SU-DHL-6 (cell line): ENCODE results near the gene TGOLN2.
"Not testable (repeated sequence)": the region's sequence is repeated elsewhere in the genome, so short reads cannot be mapped to it uniquely, and the experiment has no call there.

Experiments
- EZH2phosphoT487 ChIP-seq: fragments of 200-600 bp; sonication (generic), shearing (Covaris generic); conservative IDR thresholded peaks from 2 replicates; pipeline ENCODE4 v1.6.1; 2018; ENCODE audit warnings: mild to moderate bottlenecking, antibody characterized with exemption, low read length, moderate library complexity, mixed read lengths
- TF ChIP-seq, protein P1 (sequence below): fragments of 200-600 bp; sonication (generic); IDR thresholded peaks from one replicate; pipeline ENCODE4 v1.5.1; 2017; ENCODE audit warnings: antibody characterized with exemption, mild to moderate bottlenecking, low read length, moderate library complexity; ENCODE audit not compliant: insufficient read depth, poor library complexity, severe bottlenecking

- TF ChIP-seq, protein P1, sequence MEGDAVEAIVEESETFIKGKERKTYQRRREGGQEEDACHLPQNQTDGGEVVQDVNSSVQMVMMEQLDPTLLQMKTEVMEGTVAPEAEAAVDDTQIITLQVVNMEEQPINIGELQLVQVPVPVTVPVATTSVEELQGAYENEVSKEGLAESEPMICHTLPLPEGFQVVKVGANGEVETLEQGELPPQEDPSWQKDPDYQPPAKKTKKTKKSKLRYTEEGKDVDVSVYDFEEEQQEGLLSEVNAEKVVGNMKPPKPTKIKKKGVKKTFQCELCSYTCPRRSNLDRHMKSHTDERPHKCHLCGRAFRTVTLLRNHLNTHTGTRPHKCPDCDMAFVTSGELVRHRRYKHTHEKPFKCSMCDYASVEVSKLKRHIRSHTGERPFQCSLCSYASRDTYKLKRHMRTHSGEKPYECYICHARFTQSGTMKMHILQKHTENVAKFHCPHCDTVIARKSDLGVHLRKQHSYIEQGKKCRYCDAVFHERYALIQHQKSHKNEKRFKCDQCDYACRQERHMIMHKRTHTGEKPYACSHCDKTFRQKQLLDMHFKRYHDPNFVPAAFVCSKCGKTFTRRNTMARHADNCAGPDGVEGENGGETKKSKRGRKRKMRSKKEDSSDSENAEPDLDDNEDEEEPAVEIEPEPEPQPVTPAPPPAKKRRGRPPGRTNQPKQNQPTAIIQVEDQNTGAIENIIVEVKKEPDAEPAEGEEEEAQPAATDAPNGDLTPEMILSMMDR: not testable (repeated sequence)
- not testable (repeated sequence) for TF ChIP-seq EZH2phosphoT487
Measured at GRCh38 chr2:85343207-85343895, 15.6 kb upstream of the TGOLN2 start.
